ENCODE results near the gene GRM4.

DNA sequence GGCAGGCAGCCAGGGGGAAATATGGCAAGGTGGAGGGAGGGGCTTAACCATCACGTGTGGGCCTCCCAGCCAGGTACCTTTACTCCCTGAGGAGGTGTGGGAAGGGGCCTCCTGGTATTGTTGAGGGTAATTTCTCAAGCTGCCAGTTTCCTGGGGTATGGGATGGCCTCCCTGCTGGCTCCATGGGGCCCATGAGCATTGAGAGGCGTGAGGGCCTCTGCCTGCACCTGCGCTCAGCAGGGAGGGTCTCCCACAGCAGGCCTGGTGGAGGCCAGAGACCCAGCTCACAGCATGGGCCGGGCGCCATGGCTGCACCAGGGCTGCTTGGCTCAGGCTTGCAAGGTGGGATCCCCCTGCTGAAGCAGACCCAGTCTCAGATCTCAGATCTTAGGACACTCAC is 113.0 kb downstream of the GRM4 start:
- TF ChIP-seq ZNF274 (IDR thresholded peaks at IDR 0.05; ENCODE audit: low read depth, low read length): no peak
- TF ChIP-seq YY1 (IDR thresholded peaks at IDR 0.05; ENCODE audit: insufficient read depth, insufficient read length): no peak
